ENCODE results near the gene FYB2.
"Not testable (repeated sequence)": the region's sequence is repeated elsewhere in the genome, so short reads cannot be mapped to it uniquely, and the experiment has no call there.

The FYB2 gene

GRCh38 chr1:56788102-56788501 lies 31.1 kb downstream of the FYB2 start:
- no peak for DNase-seq

GRCh38 chr1:56787330-56787729 lies 31.9 kb downstream of the FYB2 start:
- DNase-seq, result no peak

- DNase-seq, result no peak
Observed at GRCh38 chr1:56782773-56783172, 36.4 kb downstream of the FYB2 start.

GRCh38 chr1:56780826-56781225 lies 38.4 kb downstream of the FYB2 start:
- no peak for DNase-seq

GRCh38 chr1:56780128-56780750 lies 39.0 kb downstream of the FYB2 start:
- DNase-seq, result no peak

GRCh38 chr1:56777972-56778371 lies 41.2 kb downstream of the FYB2 start:
- no peak for DNase-seq

- not testable (repeated sequence) for DNase-seq
Observed at GRCh38 chr1:56774732-56775131, 44.5 kb downstream of the FYB2 start.

GRCh38 chr1:56774067-56774609 lies 45.1 kb downstream of the FYB2 start:
- no peak for DNase-seq

- no peak for DNase-seq
Observed at GRCh38 chr1:56773341-56774066, 45.7 kb downstream of the FYB2 start.

GRCh38 chr1:56771717-56772116 lies 47.5 kb downstream of the FYB2 start:
- no peak for DNase-seq

GRCh38 chr1:56758794-56759193 lies 60.4 kb downstream of the FYB2 start:
- DNase-seq, result no peak

GRCh38 chr1:56758135-56758534 lies 61.1 kb downstream of the FYB2 start:
- DNase-seq, result no peak

GRCh38 chr1:56755911-56756310 lies 63.3 kb downstream of the FYB2 start:
- DNase-seq, result no peak

- DNase-seq, result no peak
Observed at GRCh38 chr1:56754708-56755479, 64.3 kb downstream of the FYB2 start.

GRCh38 chr1:56745231-56745630 lies 74.0 kb downstream of the FYB2 start:
- DNase-seq, result no peak

- no peak for DNase-seq
Observed at GRCh38 chr1:56728964-56729363, 90.2 kb downstream of the FYB2 start.

- DNase-seq, result no peak
Observed at GRCh38 chr1:56726706-56727105, 92.5 kb downstream of the FYB2 start.

- no peak for DNase-seq
Observed at GRCh38 chr1:56719171-56719570, 100.0 kb downstream of the FYB2 start.

GRCh38 chr1:56715156-56715555 lies 104.0 kb downstream of the FYB2 start:
- no peak for DNase-seq

GRCh38 chr1:56713112-56713511 lies 106.1 kb downstream of the FYB2 start:
- DNase-seq, result no peak

- DNase-seq, result no peak
Observed at GRCh38 chr1:56712150-56712549, 107.1 kb downstream of the FYB2 start.

- DNase-seq, result no peak
Observed at GRCh38 chr1:56710646-56711045, 108.6 kb downstream of the FYB2 start.

- no peak for DNase-seq
Observed at GRCh38 chr1:56709995-56710394, 109.2 kb downstream of the FYB2 start.

Measured in effector CD8-positive, alpha-beta T cell (primary cell).